Suppressor macrophage treated with lipopolysaccharide for 4 hours (primary cell): ENCODE measurements around the gene NUDT14.

ENCODE experiments used
- DNase-seq: peaks from one replicate; pipeline ENCODE4 v3.0.0-alpha.2; 2020

NUDT14 gene

DNA sequence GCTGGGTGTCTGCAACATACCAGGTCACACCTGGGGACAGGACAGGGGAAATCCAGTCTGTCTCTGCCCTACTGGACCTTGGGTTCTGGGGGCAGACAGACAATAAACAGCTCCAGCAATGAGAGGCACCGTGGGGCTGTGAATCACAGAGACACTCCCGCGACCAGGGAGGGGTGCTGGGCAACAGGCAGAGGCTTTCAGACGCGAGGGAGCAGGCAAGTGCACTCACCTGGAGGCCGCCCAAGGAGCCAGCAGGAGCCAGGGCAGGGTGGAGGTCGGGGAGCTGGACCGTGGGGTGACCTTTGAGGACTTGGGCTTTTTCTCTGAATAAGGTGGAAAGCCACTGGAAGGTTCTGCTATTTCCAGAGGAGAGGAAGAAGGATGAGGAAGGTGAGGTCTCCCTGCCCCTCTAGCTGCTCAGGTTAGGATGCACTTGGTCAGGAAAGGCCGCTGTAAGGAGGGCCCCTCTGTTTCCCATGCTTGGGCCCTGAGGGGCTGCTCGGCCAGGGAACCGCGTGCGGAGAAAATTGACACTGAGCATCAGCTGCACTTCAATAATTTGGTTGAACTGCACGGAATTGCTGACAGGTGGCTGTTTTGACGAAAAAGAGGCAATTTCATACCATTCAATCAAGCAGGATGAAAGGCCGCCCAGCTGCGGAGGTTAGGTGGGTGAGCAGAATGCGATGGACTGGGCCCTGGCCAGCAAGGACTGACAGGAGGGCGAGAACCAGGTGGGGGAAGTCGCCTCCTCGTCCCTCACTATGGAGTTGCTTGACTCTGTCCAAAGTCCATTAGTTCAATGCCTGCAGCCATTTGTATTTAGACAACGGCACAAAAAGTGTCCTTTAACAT is 54.8 kb downstream of the NUDT14 start:
- no peak for DNase-seq

DNA sequence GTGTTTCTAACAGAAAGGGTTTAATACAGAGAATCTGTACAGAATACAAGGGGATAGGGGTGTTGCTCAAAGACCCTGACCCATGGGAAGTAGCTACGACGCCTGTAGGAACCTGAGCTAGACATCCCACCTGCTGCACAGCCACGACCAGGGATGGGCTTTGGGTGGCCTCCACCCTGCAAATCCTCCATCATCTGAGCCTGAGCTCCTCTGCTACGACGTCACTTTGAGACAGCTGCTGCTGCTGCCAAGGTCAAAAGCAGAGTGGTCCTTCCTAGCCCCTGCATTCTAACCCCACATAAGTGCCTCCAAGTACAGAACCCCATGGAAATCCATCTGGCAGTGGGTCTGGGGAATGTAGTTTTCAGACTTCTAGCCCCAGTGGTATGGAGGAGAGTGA is 56.3 kb downstream of the NUDT14 start:
- DNase-seq = no peak

DNA sequence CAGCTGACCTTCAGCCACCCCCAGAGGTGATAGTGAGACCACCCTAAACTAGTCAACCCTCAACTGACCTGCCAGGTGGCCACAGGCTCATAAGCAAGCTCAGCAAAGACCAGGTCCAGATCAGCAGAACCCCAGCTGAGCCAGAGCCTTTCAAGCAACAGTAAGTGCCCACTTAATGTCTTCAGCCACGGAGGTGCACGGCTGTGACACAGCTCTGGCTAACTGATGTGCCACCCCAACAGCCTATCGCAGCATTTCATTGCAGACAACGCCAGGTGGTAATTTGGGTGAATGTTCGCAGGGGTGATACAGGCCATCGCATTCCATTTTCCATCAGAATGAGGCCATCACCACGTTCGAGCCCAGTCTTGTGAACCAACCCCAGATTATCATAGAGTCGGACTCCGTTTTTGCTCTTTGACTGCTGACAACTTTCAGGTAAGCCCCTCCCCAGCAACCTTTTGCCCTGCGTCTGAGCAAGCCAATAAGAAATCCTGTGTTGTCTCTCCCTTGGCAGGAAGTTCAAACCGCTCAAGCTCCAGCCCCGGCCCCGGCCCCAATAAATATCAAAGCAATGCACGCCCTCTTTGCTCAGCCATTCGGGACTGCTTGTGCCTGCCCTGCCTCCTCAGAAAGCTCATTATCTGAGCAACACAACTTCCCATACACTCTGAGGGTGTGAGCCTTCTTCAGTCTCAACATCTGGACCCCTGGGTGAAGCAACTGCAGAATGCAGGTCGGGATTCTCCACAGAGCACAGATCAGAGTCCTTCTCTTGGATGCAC is 56.9 kb downstream of the NUDT14 start:
- DNase-seq = no peak

DNA sequence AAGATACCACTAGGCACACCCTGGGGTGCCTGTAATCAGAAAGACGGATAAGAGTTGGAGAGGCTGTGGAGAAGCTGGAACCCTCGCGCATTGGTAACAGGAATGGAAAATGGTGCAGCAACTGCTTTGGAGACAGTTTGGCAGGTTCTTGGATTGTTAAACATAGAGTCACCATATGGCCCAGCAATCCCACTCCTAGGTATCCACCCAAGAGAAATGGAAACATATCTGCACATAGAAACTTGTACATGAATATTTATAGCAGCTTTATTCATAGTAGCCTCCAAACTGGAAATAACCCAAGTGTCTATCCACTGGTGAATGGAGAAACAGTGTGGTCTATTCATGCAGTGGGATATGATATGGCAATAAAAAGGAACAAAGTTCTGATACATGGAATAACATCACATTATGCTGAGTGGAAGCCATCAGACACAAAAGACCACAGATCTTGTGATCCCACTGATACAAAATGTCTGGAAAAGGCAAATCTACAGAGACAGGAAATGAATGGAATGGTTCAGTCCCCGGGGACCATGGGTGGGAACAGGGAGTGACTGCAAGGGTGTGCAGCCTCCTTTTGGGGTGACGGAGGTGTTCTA is 57.9 kb downstream of the NUDT14 start:
- no peak for DNase-seq
